ENCODE measurements around the gene TSPAN13.

TSPAN13 gene

DNA sequence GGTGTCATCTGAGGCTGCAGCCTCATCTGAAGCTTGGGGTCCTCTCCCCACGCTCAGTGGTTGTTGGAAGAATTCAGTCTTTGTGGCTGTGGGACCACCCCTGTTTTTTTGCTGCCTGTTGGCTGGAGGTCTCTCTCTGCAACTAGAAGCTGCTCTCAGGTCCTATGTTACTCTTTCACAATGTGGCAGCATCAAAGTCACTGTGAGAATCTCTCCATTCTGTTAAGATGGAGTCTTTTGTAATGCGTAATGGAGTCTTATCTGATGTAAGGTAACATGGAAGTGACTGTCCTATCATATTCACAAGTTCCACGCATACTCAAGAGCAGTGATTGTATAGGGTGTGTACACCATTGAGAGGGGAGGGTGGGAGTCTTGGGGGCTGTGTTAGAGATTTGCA, 24.9 kb downstream of the TSPAN13 start:
- FAIRE-seq = no peak

DNA sequence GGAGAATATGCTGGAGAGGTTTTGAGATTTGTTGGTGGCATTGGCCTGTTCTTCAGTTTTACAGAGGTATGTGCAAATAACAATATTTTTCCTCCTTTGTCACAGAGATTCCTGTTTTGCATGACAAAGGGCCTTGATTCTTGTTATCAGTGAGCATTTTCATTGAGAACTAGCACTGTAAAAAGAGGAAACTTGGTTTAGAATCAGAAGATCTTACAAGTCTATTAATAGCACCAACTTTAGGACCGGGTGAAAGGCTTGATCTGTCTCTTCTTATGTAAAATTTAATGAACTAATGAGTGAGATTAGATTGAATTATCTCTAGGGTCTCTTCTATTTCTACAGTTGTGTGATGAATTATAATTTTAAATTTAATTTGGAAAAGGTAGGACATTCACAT, 25.5 kb downstream of the TSPAN13 start:
- FAIRE-seq = no peak

DNA sequence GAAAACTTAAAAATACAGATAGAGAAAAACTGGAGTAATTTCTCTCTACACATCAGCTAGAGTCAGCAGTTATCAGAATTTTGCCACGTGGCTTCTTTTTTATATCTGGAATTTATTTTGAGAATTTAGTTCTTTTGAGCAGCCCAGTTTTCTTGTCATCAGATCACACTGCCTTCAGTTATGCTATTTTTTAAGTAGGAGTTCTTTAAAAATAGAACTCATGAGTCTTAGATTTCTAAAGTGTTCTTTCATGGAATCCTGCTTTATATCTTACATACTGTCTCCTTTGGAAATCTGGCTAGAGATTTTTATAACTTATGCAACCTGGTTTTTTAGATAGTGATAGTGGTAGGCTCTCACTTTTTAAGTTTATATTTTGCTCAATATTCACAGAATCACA, 27.0 kb downstream of the TSPAN13 start:
- FAIRE-seq = no peak

DNA sequence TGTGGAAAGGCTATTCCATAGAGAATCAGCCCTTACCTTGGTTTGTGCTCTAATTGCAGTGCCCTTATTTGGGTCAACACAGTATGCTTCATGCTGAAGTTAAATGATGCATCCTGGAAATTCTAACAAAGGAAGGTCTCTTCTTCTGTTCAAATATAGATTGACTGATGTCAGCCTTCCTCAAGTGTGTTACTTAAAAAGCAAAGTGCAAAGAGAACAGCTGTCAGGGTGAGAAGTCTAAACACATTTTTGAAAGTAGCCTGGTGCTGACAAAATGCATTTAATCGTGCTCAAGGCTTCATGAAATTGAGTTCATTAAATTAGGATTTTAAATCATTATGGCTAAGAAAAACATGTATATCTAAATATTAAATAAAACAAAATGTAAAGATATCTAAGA, 31.8 kb downstream of the TSPAN13 start:
- FAIRE-seq = no peak

DNA sequence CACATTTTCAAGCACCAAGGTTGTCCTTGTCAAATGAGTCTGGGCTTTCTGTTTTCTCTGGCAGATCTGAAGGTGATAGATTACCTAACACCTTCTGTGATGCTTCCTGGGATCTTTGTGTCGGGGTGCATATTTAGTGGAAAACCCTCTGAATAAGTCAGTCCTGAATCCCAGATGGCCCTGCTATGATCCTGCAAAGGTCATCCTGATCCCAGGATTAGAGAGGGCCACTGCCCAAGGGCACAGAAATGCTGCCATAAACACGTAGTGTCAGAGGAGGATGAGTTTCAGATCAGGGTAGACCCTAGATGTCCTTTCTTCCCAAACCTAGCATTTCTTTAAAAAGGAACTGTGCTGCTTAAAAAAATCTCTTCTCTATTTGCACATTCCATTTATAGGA, 32.3 kb downstream of the TSPAN13 start:
- FAIRE-seq = no peak

DNA sequence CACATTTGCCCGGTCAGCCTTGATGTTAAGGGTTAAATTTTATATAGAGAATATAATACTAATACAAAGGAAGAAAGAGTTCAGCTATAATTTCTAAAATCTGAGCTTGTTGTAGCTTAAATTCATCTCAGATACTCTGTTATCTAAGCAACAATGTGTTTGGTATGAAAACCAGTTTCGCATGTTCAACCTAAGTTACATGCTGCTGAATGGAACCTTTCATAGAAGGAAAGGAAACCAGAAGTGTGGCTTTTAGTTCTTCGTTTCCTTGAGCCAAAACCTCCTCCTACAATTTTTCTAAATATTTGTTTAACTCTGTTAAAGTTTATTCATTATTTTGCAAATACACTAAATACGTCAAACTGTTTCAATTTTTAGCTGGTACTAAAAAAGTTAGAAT, 32.7 kb downstream of the TSPAN13 start:
- no peak for FAIRE-seq

DNA sequence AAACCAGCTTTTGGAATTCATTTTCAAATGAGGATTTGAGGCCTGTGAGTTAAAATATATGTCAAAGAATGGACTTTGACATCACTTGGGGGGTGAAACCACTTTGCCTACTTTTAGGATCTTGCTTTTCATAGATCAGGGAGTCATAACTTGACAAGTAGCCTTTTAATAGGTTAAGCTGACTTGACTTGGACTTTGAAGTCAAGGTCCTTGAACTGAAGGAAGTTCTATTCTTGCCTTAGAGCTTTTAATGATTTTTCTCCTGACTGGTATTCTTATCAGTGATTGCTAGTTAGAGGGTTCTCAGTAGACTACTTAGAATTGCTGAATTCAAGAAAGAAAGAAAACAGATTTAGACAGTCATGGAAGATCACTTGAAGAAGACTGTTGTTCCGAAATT, 33.6 kb downstream of the TSPAN13 start:
- no peak for FAIRE-seq

DNA sequence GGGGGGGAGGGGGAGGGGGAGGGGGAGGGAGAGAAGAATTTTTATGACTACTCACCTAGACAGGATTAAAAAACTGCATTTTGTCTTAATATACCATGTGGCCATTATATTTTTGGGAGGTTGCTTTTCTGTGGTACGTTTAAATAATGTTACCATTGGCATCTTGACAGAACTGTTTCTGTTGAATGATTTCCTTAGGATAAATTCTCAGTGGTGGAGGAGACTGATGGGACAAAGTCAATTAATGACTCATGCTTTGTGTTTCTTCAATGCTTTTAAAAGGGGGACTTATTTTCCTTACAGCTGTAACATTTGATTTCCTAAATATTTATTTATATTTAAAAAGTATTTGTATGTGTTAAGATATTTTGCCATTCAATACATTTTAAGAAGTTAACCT, 37.5 kb downstream of the TSPAN13 start:
- peak; percentile 61 for FAIRE-seq

DNA sequence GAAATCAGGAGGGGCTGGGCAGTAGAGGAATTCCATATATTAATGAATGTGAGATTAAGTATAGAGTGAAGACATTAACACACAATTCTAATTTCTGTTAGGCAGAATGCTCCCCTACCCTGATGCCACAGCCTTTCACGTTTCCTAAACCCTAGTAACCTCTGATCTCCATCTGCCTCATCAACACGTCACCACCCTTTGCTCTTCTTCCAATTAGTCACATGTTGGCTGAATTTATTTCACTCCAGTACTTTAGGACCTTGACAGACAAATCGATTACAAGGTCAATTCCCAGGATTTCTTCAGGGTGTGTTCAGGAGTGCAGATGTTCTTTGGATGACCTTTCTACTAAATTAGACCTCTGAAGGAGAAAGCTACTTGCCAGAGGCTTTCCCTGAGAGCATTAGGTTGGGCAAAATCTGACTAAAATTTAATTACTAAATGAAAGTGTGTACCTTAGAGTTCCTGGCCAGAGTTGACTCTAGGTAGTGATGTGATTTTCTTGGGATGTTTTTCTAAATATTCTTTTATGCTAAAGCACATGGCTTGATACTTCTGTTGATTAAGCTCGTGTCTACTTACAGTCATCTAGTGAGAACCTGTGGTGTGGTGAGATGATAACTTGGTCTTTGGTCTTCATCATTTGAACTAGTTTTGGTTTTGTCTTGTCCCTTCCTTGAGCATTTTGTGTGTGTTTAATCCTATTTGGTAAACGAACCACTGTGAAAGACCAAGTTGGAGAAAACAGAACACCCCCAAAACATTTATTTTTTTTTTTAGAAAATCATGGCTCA, 38.5 kb downstream of the TSPAN13 start:
- no peak for FAIRE-seq

DNA sequence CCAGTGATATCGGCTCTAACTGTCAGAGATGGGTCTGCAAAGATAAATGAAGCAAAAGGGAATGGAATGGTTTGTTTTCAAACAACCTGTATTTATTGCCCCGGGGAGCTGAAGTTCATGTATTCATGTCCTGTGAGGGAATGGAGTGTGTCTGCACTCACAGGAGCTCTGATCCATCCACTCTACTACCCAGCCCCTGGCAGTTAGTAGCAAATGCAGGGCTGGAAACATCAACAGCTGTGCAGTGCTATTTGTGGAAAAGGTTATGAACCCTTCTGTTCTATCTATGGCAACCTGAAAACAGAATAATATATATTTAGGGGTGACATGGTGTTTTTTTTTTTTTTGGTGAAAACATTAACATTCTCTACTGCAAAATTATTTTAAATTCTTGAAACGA, 41.4 kb downstream of the TSPAN13 start:
- FAIRE-seq = no peak

DNA sequence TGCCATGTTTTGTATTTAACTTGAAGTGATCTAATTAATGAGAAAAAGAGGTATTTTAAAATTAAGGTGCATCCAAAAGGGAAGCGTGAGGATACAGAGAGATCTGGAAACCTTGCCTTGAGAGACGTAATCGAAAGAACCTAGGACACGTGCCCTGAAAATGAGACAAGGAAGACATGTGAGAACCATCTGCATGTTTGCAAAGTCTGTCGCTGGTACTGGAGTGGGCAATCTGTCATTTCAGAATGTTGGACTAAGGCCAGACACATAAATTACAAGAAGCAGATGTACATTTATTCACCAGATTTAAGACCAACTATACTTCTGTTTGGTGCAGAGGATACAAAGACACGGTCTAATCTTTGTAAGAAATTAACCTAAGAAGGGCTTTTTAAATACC, 42.1 kb downstream of the TSPAN13 start:
- FAIRE-seq = no peak

DNA sequence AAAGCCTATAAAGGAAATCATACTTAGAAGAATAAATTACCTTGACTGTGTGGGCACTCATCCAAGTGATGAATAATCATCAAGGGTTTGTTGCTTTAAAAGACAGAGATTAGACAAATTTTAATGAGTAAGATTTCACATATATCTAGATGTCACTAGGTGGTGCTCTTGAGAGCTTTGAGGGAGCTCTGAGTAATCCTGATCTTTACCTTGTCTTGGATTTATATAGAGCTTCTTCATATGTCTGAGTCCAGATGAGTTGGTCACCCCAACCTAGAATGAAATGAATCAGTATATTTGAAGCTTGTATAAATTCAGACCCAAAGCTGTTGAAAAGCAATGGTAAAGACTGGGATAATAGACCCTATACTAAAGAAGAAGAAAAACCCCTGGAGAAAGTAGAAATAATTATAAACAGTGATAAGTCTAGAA, 47.6 kb downstream of the TSPAN13 start:
- peak; percentile 86 for FAIRE-seq

DNA sequence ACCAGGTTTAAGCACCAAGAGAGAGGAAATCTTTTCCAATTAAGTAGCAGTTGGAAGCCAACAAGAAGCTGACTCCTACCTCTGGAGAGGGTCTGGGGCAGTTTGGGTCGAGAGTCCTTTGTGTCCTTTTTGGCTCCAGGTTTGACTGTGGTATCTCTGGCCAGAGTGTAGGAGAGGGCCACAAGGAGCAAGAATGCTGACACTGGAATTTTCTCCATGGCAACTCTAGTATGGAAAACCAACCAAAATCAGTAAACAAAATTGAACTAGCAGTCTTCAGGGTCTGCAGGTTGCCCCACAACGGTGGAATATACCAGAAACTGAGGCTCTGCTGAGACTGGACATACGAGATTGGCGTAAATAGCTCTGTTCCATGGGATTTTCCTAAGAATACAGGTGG, 48.0 kb downstream of the TSPAN13 start:
- FAIRE-seq = no peak

DNA sequence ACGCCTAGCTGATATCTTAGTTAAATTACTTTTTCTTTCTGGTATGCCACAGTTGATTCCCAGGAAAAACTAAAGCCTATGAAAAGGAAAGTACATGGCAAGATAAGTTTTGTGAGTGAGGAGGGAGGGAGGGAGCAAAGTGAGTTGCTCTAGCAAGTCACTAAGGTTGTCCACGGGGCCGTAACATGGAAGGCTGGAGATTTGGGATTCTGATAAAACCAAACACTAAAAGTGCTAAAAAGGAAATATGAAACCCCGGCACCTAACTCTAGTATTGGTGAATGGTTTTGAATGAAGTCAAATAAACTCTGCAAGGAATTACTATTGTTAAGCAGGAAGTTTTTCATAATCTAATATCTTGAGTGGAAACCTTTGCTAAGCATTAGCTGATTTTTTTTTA, 49.6 kb downstream of the TSPAN13 start:
- FAIRE-seq = no peak

DNA sequence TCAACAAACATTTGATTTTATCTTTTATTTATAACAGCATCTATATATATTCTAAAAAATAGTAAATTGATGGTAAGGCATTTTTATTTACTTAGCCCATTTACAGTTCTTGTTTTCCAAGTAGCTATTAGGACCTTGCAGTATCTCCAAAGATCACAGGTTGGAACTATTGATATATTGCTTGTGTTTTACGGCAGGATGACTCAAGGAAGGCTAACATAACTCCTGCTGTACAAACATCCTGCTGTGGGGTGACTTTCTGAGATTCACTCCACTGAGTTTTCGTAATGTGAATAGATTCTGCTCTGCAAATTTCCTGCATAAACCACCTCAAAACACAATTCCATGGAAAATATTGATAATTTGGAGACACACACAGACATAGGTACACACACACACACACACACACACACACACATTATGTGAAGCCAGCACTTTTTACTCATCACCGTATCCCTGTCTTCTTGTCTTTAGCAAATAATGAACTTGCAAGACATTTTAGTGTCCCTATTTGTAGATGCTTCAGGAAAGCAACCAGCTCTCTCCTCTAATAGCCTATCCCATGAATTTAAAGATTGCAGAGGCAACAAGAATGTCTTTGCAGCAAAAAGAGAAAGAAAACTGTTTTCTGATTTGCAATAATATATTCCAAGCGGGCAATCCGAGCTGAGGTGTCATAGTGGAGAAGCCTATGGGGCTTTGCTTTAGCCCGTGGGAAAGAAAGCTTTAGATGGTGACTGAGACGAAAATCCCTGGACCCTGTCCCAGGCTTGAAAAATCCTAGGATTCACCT, 50.5 kb downstream of the TSPAN13 start:
- peak; percentile 30 for FAIRE-seq

DNA sequence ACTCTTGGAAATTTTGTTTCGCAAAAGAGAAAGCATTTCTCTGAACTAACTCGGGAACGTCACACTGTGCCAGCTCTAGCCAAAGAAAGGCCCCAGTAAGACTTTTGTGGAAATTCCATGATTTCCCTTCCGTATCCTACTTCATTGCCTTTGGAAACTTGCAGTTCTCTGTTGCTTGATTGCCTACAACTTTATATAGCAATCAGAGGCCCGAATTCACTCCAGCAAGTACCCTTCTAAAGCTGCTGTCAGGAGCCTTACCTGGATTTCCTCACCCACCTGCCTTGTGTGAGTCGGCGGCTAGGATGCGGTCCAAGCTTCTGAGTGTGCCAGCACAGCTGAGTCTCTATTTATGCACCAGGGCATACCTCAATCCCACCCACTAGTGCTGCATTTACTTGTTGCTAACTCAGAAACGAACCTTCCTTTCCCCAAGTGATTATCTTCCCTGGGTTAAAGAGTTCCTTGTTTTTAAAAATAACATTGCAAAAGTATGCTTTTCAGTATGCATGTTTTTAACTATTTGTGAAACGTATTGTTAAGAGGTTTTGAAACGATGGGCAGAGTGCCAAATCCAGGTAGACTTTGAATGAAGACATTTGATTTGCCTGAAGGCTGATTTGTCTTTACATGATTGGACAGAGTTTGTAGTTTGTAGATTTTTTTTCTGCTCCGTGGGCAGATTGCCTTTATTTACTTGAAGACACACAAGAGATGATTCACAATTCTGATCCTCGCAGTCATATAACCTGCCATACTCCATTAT, 51.3 kb downstream of the TSPAN13 start, which contains the start of gene AGR2:
AGR2 (minus strand) TSS at position 326 of the 766 bp plus-strand sequence. CDS start 3,203 bp downstream, outside the sequence.
- no peak for FAIRE-seq

DNA sequence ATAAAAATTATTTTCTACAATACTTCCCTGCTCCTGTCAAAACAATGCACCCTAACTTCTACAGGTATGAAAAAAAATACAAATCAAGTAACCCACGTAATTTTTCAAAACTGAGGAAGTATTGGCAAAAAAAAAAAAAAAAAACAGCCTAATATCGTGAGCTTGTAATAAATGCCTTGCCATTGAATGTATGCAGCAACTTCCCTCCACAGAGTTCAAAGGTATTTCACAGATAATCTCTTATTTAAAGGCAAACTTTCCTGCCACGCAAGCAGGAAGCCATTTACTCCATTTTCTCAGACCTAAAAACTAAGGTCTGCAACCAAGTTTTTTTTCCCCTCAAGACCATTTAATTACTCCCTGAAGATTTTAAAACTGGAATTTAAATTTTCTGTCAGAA, 51.9 kb downstream of the TSPAN13 start:
- FAIRE-seq = peak; percentile 41

DNA sequence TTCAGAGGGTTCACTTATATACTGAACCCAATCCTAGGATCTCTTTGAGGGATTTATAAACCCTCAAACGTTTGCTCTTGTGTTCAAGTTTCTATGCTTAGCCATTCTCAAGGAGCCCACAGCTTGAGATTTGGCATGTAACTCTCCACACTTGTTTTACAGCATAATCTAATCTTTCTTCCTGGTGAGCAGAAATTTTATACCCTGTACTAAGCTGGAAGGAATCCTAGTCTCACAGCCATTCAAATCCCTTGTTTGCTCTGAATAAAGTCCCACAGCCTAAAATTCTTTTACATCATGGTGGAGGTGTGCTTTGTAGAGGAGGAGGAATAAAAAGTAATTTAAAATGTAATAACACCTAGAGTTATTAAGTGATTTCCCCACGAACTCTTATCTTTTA, 56.6 kb downstream of the TSPAN13 start:
- no peak for FAIRE-seq

DNA sequence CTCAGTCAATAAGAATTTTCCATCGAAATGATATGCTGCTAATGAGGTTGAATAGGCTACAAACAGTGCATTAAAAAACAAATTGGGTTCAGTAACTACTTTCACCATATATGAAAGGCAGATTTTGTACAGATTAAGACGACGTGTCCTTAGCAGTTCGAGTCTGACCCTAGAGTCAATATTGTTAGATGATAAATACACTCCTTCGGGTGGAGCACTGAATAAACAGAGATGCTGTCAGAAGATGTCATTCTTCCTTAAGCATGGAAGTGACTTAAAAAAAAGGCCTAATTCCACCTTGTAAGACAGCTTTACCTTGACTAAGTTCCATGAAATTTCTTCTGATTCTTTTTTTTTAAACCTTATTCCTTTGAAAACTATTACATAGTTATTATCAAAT, 57.0 kb downstream of the TSPAN13 start:
- FAIRE-seq = no peak

DNA sequence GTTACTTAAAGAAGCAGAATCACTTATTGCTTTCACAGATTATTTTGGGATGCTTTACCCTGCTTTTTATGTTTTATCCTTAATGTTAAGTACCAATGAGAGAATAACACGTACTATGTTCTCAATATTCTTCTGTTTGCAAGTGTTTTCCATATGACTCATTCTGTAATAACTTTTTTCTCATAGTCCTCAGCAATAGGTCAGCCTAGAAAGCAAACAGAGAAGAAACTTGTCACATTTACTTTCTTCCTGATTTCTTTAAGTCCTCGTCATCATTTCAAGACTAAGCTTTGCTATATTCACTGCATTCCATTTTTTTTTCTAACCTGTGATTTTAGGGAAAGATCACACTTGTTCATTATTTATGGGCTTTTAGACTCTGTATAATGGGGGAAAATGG, 58.0 kb downstream of the TSPAN13 start:
- FAIRE-seq = peak; percentile 64

DNA sequence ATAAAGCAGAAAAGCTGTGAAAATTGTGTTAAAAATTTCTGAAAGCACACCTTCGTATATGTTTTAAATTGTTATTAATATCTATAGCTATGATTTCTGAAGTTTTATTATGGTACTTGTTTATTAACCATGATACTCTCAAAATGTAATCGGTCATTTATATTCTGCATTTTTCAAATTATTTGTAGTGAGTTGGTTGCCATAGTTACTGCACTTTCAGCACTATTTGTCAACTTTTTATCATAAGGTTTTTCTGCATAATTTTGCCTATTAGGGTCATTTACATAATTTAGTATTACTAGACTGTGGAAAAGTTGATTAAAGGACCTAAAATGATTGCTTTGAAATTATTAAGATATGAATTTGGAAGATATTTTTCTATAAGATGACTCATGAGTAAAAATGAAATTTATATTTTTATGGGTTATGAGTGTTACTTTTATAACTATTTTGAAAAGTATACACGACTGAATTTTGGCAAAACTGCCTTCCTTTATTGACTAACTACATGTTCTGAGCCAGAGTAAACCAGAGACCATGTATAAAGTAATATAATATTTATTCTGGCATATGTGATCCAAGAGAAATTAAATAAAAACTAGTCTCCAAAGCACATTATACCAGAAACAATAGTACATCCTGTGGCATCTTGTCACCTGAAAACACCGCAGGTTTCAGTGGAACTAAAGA, 59.1 kb downstream of the TSPAN13 start:
- FAIRE-seq = peak; percentile 73

DNA sequence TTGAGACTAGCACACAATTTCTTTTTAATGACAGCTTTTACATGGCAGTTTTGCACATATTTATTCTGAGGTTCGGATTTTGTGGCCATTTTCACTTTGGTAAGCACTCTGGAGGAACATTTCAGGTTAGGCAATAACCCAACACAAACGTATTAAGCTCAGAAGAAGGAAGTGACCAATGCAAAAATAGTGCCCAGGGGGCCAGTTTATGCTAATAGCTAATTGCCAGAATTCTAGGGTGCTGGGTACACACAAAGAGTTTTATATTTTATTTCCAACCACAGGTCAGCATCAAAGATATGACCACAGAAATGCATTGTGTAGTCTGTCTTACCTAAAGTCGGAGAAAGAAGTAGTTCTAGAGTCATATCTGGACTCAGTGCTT, 59.7 kb downstream of the TSPAN13 start:
- no peak for FAIRE-seq

DNA sequence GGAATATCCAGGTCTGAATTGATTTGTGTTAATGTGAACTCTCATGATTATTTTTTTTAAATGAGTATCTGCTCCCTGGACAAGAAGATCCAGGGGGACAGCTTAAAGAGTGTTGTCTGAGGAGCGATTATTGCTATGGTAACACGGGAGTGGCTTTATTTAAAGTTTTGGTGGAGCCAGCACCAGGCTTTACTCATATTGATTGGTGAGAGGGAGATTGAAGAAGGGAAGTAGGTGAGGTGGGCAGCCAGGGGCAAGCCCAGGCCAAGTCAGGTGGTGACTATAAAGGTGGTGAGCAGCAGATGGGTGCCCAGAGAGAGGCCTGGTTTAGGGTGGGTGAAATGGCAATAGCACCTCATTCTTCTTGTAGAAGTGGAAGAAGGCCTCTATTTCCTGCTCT, 61.4 kb downstream of the TSPAN13 start:
- no peak for FAIRE-seq

Data from islet of Langerhans (tissue), 1 donor.